Measurements from ENCODE around the gene IGDCC3. TPM values are rescaled to one million over a fixed set of nuclear protein-coding genes. Genes with fewer than 3 reads are reported as not detected.
A peak's percentile ranks its signal among the peaks of the same experiment; 100 is the strongest.

IGDCC3 gene
- total RNA-seq, 4 donors from 2014 or later, result 0.82 to 5.5 TPM; not detected in 2

- no peak overlapping the region for H3K27ac ChIP-seq
- H3K4me3 ChIP-seq, result peak overlapping the region in 1 of 2 donors; percentile 25
- no peaks in the 10 kb centered on the region for H3K27me3 ChIP-seq
- no peak for DNase-seq
- peaks cover 0 to 6% of the 10 kb centered on the region in 2 donors for H3K4me1 ChIP-seq
- intact Hi-C loops (cut with DNase I; ENCODE audit: low total_unique reads), result no loop called here
- H3K36me3 ChIP-seq, result no peaks in the 10 kb centered on the region
- no peak for TF ChIP-seq CTCF (IDR thresholded peaks at IDR 0.05)
- no peak for TF ChIP-seq POLR2A (IDR thresholded peaks at IDR 0.05)
- H3K9me3 ChIP-seq, result no peaks in the 10 kb centered on the region
These were observed 45.6 kb upstream of the IGDCC3 start for GRCh38 chr15:65423150-65423975.

- DNase-seq, result peak; percentile 33 to 54
These were observed 43.8 kb upstream of the IGDCC3 start for GRCh38 chr15:65421360-65422215.

GRCh38 chr15:65420975-65421359 lies 43.2 kb upstream of the IGDCC3 start:
- TF ChIP-seq POLR2A (IDR thresholded peaks at IDR 0.05), result no peak
- TF ChIP-seq CTCF (IDR thresholded peaks at IDR 0.05), result no peak
- Histone ChIP-seq H3K36me3 (no peaks in the 10 kb centered on the region), H3K27me3 (no peaks in the 10 kb centered on the region), H3K4me1 (peaks cover 0 to 6% of the 10 kb centered on the region in 2 donors), H3K9me3 (no peaks in the 10 kb centered on the region), H3K4me3 (peak overlapping the region in 1 of 2 donors; percentile 48), H3K27ac (peak overlapping the region in 1 of 2 donors; percentile 29)
- no peak for DNase-seq
- intact Hi-C loops (cut with DNase I; ENCODE audit: low total_unique reads), result no loop called here

More at GRCh38 chr15:65421360-65422215, 43.8 kb upstream of the IGDCC3 start:
- H3K27me3 ChIP-seq, result no peaks in the 10 kb centered on the region
- no peak for TF ChIP-seq CTCF (IDR thresholded peaks at IDR 0.05)
- no peak for TF ChIP-seq POLR2A (IDR thresholded peaks at IDR 0.05)
- intact Hi-C loops (cut with DNase I; ENCODE audit: low total_unique reads), result no loop called here
- peaks cover 0 to 6% of the 10 kb centered on the region in 2 donors for H3K4me1 ChIP-seq
- no peaks in the 10 kb centered on the region for H3K9me3 ChIP-seq
- H3K27ac ChIP-seq, result peak overlapping the region in 1 of 2 donors; percentile 29
- no peaks in the 10 kb centered on the region for H3K36me3 ChIP-seq
- peak overlapping the region; percentile 22 to 48 for H3K4me3 ChIP-seq

GRCh38 chr15:65418596-65418995 lies 40.8 kb upstream of the IGDCC3 start:
- TF ChIP-seq CTCF (IDR thresholded peaks at IDR 0.05), result no peak
- Histone ChIP-seq H3K4me3 (no peak overlapping the region), H3K27me3 (no peaks in the 10 kb centered on the region), H3K9me3 (no peaks in the 10 kb centered on the region), H3K36me3 (no peaks in the 10 kb centered on the region), H3K27ac (no peak overlapping the region), H3K4me1 (peaks cover 0 to 6% of the 10 kb centered on the region in 2 donors)
- no peak for DNase-seq
- intact Hi-C loops (cut with DNase I; ENCODE audit: low total_unique reads), result no loop called here

All from uterus (tissue), 4 donors.